ENCODE data around the gene ERMP1. TPM values are rescaled to one million over a fixed set of nuclear protein-coding genes. Genes with fewer than 3 reads are reported as not detected.
"Not testable (repeated sequence)": the region's sequence is repeated elsewhere in the genome, so short reads cannot be mapped to it uniquely, and the experiment has no call there.

ERMP1 gene
- total and polyA plus RNA-seq, 2 experiments from 2014 or later, result 15.9 to 22.4 TPM

DNA sequence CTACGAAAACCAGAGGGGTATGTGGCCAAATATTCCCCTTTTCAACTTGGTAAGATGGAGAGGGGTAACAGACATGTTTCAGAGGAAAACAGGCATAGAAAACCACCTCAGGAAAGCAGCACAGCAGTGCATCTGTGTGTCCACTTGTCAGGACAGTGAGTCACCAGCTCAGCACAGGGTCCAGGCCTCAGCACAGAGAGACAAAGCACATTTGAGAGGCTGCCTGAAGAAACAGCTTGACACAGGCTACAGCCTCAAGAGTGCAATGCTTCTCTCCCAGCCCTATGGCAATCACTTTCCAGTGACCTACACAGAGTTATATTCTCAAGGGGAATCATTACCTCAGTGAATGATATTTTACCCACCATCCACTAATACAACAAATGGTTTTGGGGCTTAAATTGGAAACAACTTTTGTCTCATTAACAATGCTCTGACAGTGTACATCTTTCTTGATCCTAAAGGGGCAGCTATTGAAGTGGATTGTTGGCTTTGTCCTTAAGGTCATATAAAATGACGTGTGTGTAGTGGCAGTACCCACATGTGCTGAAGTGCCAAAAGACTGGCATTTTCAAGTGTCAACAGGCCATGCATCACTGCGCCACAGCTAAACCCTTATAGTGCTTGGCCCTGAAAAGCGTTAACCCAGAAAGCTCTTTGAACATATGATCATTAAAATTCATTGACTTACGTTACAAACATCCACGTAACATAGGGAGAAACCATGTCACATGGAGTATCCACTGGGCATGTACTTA, 46.4 kb downstream of the ERMP1 start:
- Histone ChIP-seq H4K20me1 (ENCODE audit: insufficient read depth, poor library complexity, severe bottlenecking) (no peaks in the 10 kb centered on the region), H3K9me2 (replicated peaks; ENCODE audit: insufficient read depth) (no peaks in the 10 kb centered on the region), H3K4me1 (ENCODE audit: insufficient read depth) (no peaks in the 10 kb centered on the region), H3K4me2 (no peak overlapping the region), H2AFZ (no peak overlapping the region), H3K4me3 (no peak overlapping the region), H3K79me2 (peaks cover 4% of the 10 kb centered on the region), H3K27me3 (no peaks in the 10 kb centered on the region), H3K27ac (no peak overlapping the region), H3K36me3 (replicated peaks; ENCODE audit: insufficient read depth, low read depth) (no peaks in the 10 kb centered on the region), H3K9me3 (ENCODE audit: low read depth) (peaks cover 4% of the 10 kb centered on the region)
- DNase-seq (ENCODE audit: low spot score), result no peak
- WGBS (ENCODE audit: low lambda C conversion rate, missing lambda C conversion rate), result 95% methylated on average over 6 of the region's 6 CpGs
- TF ChIP-seq EZH2phosphoT487 (IDR thresholded peaks at IDR 0.05; ENCODE audit: low read depth, severe bottlenecking, unreplicated experiment), result no peak
- no peak for TF ChIP-seq EZH2 (IDR thresholded peaks at IDR 0.05; ENCODE audit: borderline replicate concordance)
- TF ChIP-seq CTCF (IDR thresholded peaks at IDR 0.05; ENCODE audit: poor library complexity), result no peak

DNA sequence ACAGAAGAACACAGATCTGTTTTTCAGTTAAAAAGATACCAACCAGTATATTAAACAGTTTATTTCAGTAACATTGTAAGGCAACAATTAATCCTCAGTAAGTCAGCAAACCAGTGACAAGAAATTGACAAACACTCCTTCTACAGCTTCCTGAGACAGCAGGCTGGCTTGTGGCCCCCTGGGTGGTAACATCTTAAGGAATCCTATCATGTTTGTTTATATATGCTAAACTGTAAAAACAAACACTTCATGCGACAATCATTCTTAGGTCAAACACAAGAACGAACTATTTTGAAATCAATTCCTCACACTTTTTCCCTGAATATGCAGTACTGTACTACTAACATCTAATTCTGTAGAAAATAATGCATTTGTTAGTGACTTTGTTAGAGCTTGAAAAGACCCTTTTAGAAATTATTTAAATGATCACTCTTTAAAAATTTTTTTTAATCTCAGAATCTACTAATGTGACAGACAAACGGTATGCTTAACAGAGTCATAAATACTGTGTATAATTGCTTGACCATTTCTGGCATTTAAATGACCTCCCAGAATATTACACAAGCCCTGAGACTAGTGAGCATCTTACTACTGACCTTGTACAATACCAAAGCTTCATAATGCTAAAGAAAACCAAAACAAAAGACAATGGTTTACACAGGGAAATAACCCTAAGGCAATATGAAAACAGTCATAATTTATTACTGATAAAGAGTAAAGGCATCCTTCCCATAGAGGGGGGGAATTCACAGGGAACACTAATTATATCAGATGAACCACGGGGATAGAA, 48.2 kb downstream of the ERMP1 start:
- no peaks in the 10 kb centered on the region for H3K36me3 ChIP-seq (replicated peaks; ENCODE audit: insufficient read depth, low read depth)
- no peaks in the 10 kb centered on the region for H3K9me2 ChIP-seq (replicated peaks; ENCODE audit: insufficient read depth)
- no peak overlapping the region for H3K27ac ChIP-seq
- no peak overlapping the region for H3K4me2 ChIP-seq
- peaks cover 9% of the 10 kb centered on the region for H3K79me2 ChIP-seq
- 70% methylated on average over 4 of the region's 4 CpGs for WGBS (ENCODE audit: low lambda C conversion rate, missing lambda C conversion rate)
- DNase-seq (ENCODE audit: low spot score), result no peak
- H3K4me3 ChIP-seq, result no peak overlapping the region
- H2AFZ ChIP-seq, result no peak overlapping the region
- no peaks in the 10 kb centered on the region for H3K4me1 ChIP-seq (ENCODE audit: insufficient read depth)
- no peaks in the 10 kb centered on the region for H3K27me3 ChIP-seq
- no peaks in the 10 kb centered on the region for H4K20me1 ChIP-seq (ENCODE audit: insufficient read depth, poor library complexity, severe bottlenecking)
- TF ChIP-seq CTCF (IDR thresholded peaks at IDR 0.05; ENCODE audit: poor library complexity), result no peak
- TF ChIP-seq EZH2phosphoT487 (IDR thresholded peaks at IDR 0.05; ENCODE audit: low read depth, severe bottlenecking, unreplicated experiment), result no peak
- TF ChIP-seq EZH2 (IDR thresholded peaks at IDR 0.05; ENCODE audit: borderline replicate concordance), result no peak
- H3K9me3 ChIP-seq (ENCODE audit: low read depth), result peaks cover 7% of the 10 kb centered on the region

GRCh38 chr9:5783982-5784381, 48.9 kb downstream of the ERMP1 start:
- Histone ChIP-seq H3K36me3 (replicated peaks; ENCODE audit: insufficient read depth, low read depth) (peaks cover 4% of the 10 kb centered on the region), H3K4me2 (no peak overlapping the region), H3K79me2 (peaks cover 9% of the 10 kb centered on the region), H3K9me2 (replicated peaks; ENCODE audit: insufficient read depth) (no peaks in the 10 kb centered on the region), H3K27me3 (no peaks in the 10 kb centered on the region), H3K27ac (no peak overlapping the region), H3K4me1 (ENCODE audit: insufficient read depth) (no peaks in the 10 kb centered on the region), H2AFZ (no peak overlapping the region), H4K20me1 (ENCODE audit: insufficient read depth, poor library complexity, severe bottlenecking) (no peaks in the 10 kb centered on the region), H3K9me3 (ENCODE audit: low read depth) (peaks cover 15% of the 10 kb centered on the region), H3K4me3 (no peak overlapping the region)
- DNase-seq (ENCODE audit: low spot score), result no peak
- no peak for TF ChIP-seq CTCF (IDR thresholded peaks at IDR 0.05; ENCODE audit: poor library complexity)
- no peak for TF ChIP-seq EZH2 (IDR thresholded peaks at IDR 0.05; ENCODE audit: borderline replicate concordance)
- WGBS (ENCODE audit: low lambda C conversion rate, missing lambda C conversion rate), result 83% methylated on average over 1 of the region's 1 CpG

GRCh38 chr9:5783420-5783819, 49.5 kb downstream of the ERMP1 start:
- not testable (repeated sequence) for H4K20me1 ChIP-seq (ENCODE audit: insufficient read depth, poor library complexity, severe bottlenecking); H3K4me1 ChIP-seq (ENCODE audit: insufficient read depth); H3K36me3 ChIP-seq (replicated peaks; ENCODE audit: insufficient read depth, low read depth); H3K9me2 ChIP-seq (replicated peaks; ENCODE audit: insufficient read depth); H3K4me3 ChIP-seq; H3K79me2 ChIP-seq; H3K27ac ChIP-seq; DNase-seq (ENCODE audit: low spot score); H2AFZ ChIP-seq; H3K27me3 ChIP-seq; H3K4me2 ChIP-seq
- peaks cover 20% of the 10 kb centered on the region for H3K9me3 ChIP-seq (ENCODE audit: low read depth)
- WGBS (ENCODE audit: low lambda C conversion rate, missing lambda C conversion rate), result 97% methylated on average over 3 of the region's 3 CpGs

DNA sequence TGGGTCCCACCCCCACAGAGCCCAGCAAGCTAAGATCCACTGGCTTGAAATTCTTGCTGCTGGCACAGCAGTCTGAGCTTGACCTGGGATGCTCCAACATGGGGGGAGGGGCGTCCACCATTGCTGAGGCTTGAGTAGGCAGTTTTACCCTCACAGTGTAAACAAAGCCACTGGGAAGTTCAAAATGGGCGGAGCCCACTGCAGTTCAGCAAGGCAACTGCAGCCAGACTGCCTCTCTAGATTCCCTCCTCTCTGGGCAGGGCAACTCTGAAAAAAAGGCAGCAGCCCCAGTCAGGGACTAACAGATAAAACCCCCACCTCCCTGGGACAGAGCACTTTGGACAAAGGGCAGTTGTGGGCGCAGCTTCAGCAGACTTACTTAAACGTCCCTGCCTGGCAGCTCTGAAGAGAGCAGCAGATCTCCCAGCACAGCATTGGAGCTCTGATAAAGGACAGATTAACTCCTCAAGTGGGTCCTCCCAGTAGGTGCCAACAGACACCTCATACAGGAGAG, 53.2 kb downstream of the ERMP1 start:
- H3K79me2 ChIP-seq; H3K9me2 ChIP-seq (replicated peaks; ENCODE audit: insufficient read depth); H2AFZ ChIP-seq; H4K20me1 ChIP-seq (ENCODE audit: insufficient read depth, poor library complexity, severe bottlenecking); H3K27me3 ChIP-seq; H3K4me1 ChIP-seq (ENCODE audit: insufficient read depth); H3K27ac ChIP-seq; H3K4me2 ChIP-seq; H3K4me3 ChIP-seq: not testable (repeated sequence)
- H3K36me3 ChIP-seq (replicated peaks; ENCODE audit: insufficient read depth, low read depth), result peaks cover 14% of the 10 kb centered on the region
- DNase-seq (ENCODE audit: low spot score), result peak; percentile 30
- 94% methylated on average over 4 of the region's 4 CpGs for WGBS (ENCODE audit: low lambda C conversion rate, missing lambda C conversion rate)
- H3K9me3 ChIP-seq (ENCODE audit: low read depth), result peaks cover 35% of the 10 kb centered on the region

Measured in hepatocyte (in vitro differentiated cells).